ENCODE data around the gene ZAR1. TPM values are rescaled to one million over a fixed set of nuclear protein-coding genes. Genes with fewer than 3 reads are reported as not detected.
"Not testable (repeated sequence)": the region's sequence is repeated elsewhere in the genome, so short reads cannot be mapped to it uniquely, and the experiment has no call there.

Gene ZAR1
- total RNA-seq = not detected

GRCh38 chr4:48490012-48490679, at the start of gene ZAR1:
Gene ZAR1, plus strand, starts transcription at chr4:48490252. Its CDS starts 40 bp downstream, at chr4:48490292.
- peak within 1 kb of the TSS; percentile 46 to 56 (median 49) for H3K4me3 ChIP-seq
- peaks cover 0 to 68% (median 37%) of the 10 kb centered on the region in 4 donors for H3K27me3 ChIP-seq
- H3K4me1 ChIP-seq = peaks cover 0 to 22% (median 19%) of the 10 kb centered on the region in 4 donors
- TF ChIP-seq EP300 (IDR thresholded peaks at IDR 0.05) (no peak), POLR2A (IDR thresholded peaks at IDR 0.05; ENCODE audit: low read depth) (no peak), POLR2AphosphoS5 (IDR thresholded peaks at IDR 0.05) (no peak), CTCF (IDR thresholded peaks at IDR 0.05) (no peak)
- 1% methylated on average over 10 of the region's 80 CpGs for WGBS
- H3K27ac ChIP-seq (replicated peaks in 1 of 4) = no peak within 1 kb of the TSS
- no peak for DNase-seq (ENCODE audit: extremely low spot score)
- intact Hi-C loops (cut with DNase I) = no loop called here
- H3K36me3 ChIP-seq = no peaks in the 10 kb centered on the region
- H3K9me3 ChIP-seq = no peaks in the 10 kb centered on the region

DNA sequence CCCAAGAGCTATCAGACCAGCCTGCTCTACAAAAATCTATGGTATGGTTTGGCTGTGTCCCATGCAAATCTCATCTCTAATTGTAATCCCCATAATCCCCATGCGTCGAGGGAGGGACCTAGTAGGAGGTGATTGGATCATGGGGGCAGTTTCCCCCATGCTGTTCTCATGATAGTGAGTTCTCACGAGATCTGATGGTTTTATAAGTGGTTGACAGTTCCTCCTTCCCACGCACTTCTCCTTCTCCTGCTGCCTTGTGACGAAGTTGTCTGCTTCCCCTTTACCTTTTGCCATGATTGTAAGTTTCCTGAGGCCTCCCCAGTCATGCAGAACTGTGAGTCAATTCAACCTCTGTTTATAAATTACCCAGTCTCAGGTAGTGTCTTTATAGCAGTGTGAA, 49.1 kb upstream of the ZAR1 start:
- WGBS = 71% methylated on average over 5 of the region's 5 CpGs
- DNase-seq (ENCODE audit: extremely low spot score); H3K27me3 ChIP-seq; H3K9me3 ChIP-seq; H3K36me3 ChIP-seq; H3K27ac ChIP-seq (replicated peaks in 1 of 4); H3K4me3 ChIP-seq; H3K4me1 ChIP-seq; intact Hi-C loops (cut with DNase I): not testable (repeated sequence)

- Histone ChIP-seq H3K27me3 (no peaks in the 10 kb centered on the region), H3K4me1 (no peaks in the 10 kb centered on the region), H3K9me3 (no peaks in the 10 kb centered on the region), H3K4me3 (no peak overlapping the region), H3K27ac (replicated peaks in 1 of 4) (no peak overlapping the region), H3K36me3 (no peaks in the 10 kb centered on the region)
- TF ChIP-seq POLR2A (IDR thresholded peaks at IDR 0.05; ENCODE audit: low read depth) (no peak), EP300 (IDR thresholded peaks at IDR 0.05) (no peak), CTCF (IDR thresholded peaks at IDR 0.05) (peak; percentile 31 to 59 (median 47))
- no peak for DNase-seq (ENCODE audit: extremely low spot score)
- intact Hi-C loops (cut with DNase I) = no loop called here
- 23% methylated on average over 3 of the region's 3 CpGs for WGBS
Observed at GRCh38 chr4:48445704-48446103, 44.3 kb upstream of the ZAR1 start.

GRCh38 chr4:48446642-48447041, 43.4 kb upstream of the ZAR1 start:
- intact Hi-C loops (cut with DNase I) = no loop called here
- Histone ChIP-seq H3K9me3 (no peaks in the 10 kb centered on the region), H3K36me3 (no peaks in the 10 kb centered on the region), H3K27me3 (no peaks in the 10 kb centered on the region), H3K27ac (replicated peaks in 1 of 4) (no peak overlapping the region), H3K4me1 (no peaks in the 10 kb centered on the region), H3K4me3 (no peak overlapping the region)
- DNase-seq (ENCODE audit: extremely low spot score) = no peak
- WGBS = 96% methylated on average over 1 of the region's 1 CpG
- no peak for TF ChIP-seq POLR2A (IDR thresholded peaks at IDR 0.05; ENCODE audit: low read depth)
- TF ChIP-seq EP300 (IDR thresholded peaks at IDR 0.05) = no peak
- TF ChIP-seq POLR2AphosphoS5 (IDR thresholded peaks at IDR 0.05) = no peak
- TF ChIP-seq CTCF (IDR thresholded peaks at IDR 0.05) = no peak

- intact Hi-C loops (cut with DNase I) = no loop called here
- no peaks in the 10 kb centered on the region for H3K9me3 ChIP-seq
- H3K27ac ChIP-seq (replicated peaks in 1 of 4) = no peak overlapping the region
- H3K4me1 ChIP-seq = no peaks in the 10 kb centered on the region
- WGBS = 87% methylated on average over 10 of the region's 10 CpGs
- TF ChIP-seq EP300 (IDR thresholded peaks at IDR 0.05) (no peak), CTCF (IDR thresholded peaks at IDR 0.05) (no peak), POLR2AphosphoS5 (IDR thresholded peaks at IDR 0.05) (no peak), POLR2A (IDR thresholded peaks at IDR 0.05; ENCODE audit: low read depth) (no peak)
- no peak for DNase-seq (ENCODE audit: extremely low spot score)
- H3K4me3 ChIP-seq = no peak overlapping the region
- H3K36me3 ChIP-seq = no peaks in the 10 kb centered on the region
- H3K27me3 ChIP-seq = no peaks in the 10 kb centered on the region
Observed at GRCh38 chr4:48449151-48449550, 40.9 kb upstream of the ZAR1 start.

Data from esophagus muscularis mucosa (tissue), 4 donors.